Measurements from ENCODE around the gene RERG. TPM values are rescaled to one million over a fixed set of nuclear protein-coding genes. Genes with fewer than 3 reads are reported as not detected.

Gene RERG
- total RNA-seq, 6 experiments from 2014 or later: not detected

DNA sequence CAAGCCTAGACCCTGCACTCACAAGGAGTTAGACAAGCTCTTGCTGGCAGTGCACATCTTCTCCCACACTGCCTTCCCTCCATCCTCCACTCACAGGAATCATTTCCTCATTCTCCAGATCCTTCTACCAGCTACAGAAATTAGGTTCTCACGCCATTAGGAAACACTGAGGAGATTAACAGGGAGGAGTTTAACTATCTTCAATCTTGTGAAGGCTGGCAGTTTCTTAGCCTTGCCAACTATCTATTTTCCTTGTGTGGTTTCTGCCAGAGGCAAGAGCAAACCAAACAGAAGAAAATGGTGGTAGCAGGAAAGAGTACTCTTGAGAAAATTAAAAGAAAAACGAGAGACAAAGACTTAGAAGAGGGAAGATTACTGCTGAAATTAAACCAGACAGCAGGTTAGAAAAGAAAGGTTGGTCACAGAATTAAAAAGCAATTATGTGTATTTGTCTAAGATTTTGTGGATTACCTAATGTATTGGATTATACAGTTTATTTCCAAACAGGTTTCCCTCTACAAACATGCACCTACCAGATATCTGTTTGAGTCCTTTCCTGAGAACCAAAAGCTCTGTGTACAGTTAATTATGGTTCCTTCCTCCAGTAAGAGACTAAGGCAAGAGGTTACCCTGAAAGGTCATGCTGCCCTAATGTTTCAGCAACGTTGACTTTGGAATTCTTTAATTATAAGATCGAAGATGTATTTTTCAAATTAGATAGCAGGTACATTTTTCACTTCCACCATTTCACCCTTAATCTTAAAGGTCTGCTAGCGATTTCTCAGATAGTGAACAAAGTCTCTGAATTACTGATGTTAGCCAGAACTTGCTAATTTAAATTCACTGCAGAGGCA is 5.0 kb downstream of the RERG start:
- Mint-ChIP-seq H3K36me3 (ENCODE audit: low read depth) (no peaks in the 10 kb centered on the region), H3K27me3 (ENCODE audit: insufficient read depth) (peaks cover 7% of the 10 kb centered on the region; the same call in 1 of the 2 replicates), H3K9me3 (no peaks in the 10 kb centered on the region), H3K4me3 (no peak overlapping the region), H3K27ac (no peak overlapping the region), H3K4me1 (ENCODE audit: low read depth) (no peaks in the 10 kb centered on the region)
- TF ChIP-seq, protein P1, sequence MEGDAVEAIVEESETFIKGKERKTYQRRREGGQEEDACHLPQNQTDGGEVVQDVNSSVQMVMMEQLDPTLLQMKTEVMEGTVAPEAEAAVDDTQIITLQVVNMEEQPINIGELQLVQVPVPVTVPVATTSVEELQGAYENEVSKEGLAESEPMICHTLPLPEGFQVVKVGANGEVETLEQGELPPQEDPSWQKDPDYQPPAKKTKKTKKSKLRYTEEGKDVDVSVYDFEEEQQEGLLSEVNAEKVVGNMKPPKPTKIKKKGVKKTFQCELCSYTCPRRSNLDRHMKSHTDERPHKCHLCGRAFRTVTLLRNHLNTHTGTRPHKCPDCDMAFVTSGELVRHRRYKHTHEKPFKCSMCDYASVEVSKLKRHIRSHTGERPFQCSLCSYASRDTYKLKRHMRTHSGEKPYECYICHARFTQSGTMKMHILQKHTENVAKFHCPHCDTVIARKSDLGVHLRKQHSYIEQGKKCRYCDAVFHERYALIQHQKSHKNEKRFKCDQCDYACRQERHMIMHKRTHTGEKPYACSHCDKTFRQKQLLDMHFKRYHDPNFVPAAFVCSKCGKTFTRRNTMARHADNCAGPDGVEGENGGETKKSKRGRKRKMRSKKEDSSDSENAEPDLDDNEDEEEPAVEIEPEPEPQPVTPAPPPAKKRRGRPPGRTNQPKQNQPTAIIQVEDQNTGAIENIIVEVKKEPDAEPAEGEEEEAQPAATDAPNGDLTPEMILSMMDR (IDR thresholded peaks at IDR 0.05): no peak
- no peak for DNase-seq

DNA sequence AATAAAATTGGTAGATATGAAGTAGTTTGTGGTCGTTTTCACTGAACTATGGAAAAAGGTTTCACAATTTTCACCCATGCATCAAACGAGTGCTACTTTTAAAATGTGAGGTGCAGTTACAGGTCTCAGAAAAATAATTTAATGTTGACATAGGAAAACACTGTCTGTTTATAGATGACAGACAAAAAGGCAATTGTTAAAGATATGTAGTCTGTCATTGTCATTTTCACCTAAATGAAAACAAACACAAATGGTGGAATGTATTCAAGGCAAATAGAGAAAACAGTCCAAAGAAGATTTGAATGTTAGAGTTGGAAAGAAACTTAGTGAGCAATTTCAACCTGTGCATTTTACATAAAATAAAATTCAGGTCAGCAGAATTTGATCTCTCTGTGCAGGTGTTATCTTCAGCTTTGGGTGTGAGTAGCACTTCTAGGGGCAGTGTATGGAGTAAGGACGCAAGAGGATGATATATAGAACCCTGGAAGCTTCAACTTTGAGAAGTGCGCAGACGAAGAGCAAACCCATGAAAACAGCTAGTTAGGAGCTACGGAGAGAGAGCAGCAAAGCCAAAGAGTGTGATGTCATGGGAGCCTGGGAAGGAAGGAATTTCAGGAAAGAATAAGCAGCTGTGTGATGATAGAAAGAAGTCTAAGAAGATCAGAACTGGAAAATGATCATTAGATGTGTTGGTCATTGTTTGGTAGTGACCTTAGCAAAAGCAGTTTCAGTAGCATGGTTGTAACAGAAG is 6.2 kb downstream of the RERG start:
- TF ChIP-seq, protein P1 (IDR thresholded peaks at IDR 0.05): no peak
- Mint-ChIP-seq H3K27ac (no peak overlapping the region), H3K9me3 (no peaks in the 10 kb centered on the region), H3K36me3 (ENCODE audit: low read depth) (no peaks in the 10 kb centered on the region), H3K4me1 (ENCODE audit: low read depth) (peaks cover under 1% of the 10 kb centered on the region; the same call in 1 of the 2 replicates), H3K4me3 (no peak overlapping the region), H3K27me3 (ENCODE audit: insufficient read depth) (peaks cover 11% of the 10 kb centered on the region; the same call in 1 of the 2 replicates)
- no peak for DNase-seq

DNA sequence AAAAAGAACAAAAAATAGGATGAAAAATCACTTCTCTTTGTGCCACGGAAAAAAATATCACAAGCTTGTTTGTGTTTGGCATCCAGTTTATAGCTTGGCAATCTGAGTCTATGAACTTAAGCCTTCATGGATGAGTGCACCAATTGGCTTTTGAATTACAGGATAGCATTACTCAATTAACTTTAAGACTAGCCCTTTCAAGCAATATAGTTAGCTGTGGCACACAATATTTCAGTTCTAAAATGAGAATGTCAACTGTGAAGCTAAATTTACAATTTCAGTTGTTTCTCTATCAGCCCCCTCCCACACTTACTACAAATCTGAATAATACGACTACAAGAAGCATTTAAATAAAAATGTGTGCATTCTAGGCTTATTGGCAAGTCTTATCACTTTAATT is 8.3 kb downstream of the RERG start:
- H3K4me3 Mint-ChIP-seq: no peak overlapping the region
- TF ChIP-seq, protein P1 (IDR thresholded peaks at IDR 0.05): no peak
- H3K36me3 Mint-ChIP-seq (ENCODE audit: low read depth): no peaks in the 10 kb centered on the region
- H3K27me3 Mint-ChIP-seq (ENCODE audit: insufficient read depth): peaks cover 8% of the 10 kb centered on the region; the same call in 1 of the 2 replicates
- peaks cover 13% of the 10 kb centered on the region; the same call in 1 of the 2 replicates for H3K4me1 Mint-ChIP-seq (ENCODE audit: low read depth)
- no peak overlapping the region for H3K27ac Mint-ChIP-seq
- no peaks in the 10 kb centered on the region for H3K9me3 Mint-ChIP-seq
- no peak for DNase-seq

DNA sequence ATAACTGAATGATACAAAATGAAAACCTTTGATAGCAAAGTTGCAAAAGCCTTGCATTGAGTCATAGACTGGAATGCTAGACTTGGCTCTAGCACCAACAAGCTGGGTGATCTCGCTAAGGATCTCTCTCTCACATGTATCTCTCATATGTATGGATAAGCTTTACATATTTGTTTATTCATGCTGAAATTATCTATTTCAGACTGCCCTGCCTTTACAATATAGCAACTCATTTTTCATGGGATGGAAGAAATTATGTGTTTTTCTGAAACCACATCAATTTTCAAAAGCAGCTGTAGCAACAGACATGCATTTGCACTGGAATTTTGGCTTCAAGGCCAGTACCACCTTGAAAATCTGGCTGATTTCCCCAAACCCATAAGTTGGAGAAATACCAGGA is 11.4 kb downstream of the RERG start:
- H3K4me3 Mint-ChIP-seq: no peak overlapping the region
- peak; percentile 17 for DNase-seq
- peaks cover 4% of the 10 kb centered on the region; the same call in 1 of the 2 replicates for H3K27me3 Mint-ChIP-seq (ENCODE audit: insufficient read depth)
- TF ChIP-seq, protein P1 (IDR thresholded peaks at IDR 0.05): no peak
- H3K9me3 Mint-ChIP-seq: no peaks in the 10 kb centered on the region
- no peak overlapping the region for H3K27ac Mint-ChIP-seq
- H3K36me3 Mint-ChIP-seq (ENCODE audit: low read depth): no peaks in the 10 kb centered on the region
- H3K4me1 Mint-ChIP-seq (ENCODE audit: low read depth): peaks cover 13% of the 10 kb centered on the region; the same call in 1 of the 2 replicates

DNA sequence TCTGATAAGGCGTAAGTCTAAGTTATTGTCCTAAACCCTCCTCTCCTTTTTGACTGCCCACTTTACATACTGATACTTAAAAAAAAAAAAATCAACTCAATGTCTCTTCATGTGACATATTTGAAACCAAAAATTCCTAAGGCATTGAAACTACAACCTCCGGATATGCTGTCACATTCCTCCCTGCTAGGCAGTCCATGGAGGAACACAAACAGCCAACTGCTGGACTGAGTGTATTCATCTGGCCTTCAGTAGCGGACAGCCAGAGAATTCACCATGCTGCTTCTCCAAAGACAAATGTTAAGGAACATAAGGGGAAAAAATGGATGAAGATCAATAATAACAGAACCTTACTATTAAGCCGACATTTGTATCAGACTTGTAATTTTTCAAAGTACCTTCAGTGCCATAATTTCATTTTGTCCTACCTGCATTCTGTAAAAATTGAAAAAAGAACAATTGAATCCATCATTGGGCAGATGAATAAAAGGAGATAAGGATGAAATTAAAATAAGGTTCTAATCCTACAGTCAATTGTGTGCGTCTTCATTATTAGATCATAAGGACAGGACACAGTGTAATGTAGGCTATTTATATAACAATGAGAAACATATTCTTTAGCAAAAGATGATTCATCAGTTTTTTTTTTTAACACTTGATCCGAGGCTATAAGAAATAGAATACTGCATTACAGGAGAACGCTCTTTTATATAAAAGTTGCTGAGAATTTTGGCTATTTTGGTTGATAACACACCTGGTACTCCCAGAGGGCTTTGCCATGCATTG is 12.2 kb downstream of the RERG start:
- H3K36me3 Mint-ChIP-seq (ENCODE audit: low read depth): no peaks in the 10 kb centered on the region
- peaks cover 4% of the 10 kb centered on the region; the same call in 1 of the 2 replicates for H3K27me3 Mint-ChIP-seq (ENCODE audit: insufficient read depth)
- no peak for DNase-seq
- TF ChIP-seq, protein P1 (IDR thresholded peaks at IDR 0.05): no peak
- peaks cover 13% of the 10 kb centered on the region; the same call in 1 of the 2 replicates for H3K4me1 Mint-ChIP-seq (ENCODE audit: low read depth)
- no peak overlapping the region for H3K4me3 Mint-ChIP-seq
- no peaks in the 10 kb centered on the region for H3K9me3 Mint-ChIP-seq
- no peak overlapping the region for H3K27ac Mint-ChIP-seq
